LHCN-M2 (cell line): ENCODE data around the gene ARHGAP10. TPM values are rescaled to one million over a fixed set of nuclear protein-coding genes. Genes with fewer than 3 reads are reported as not detected.
"Not testable (repeated sequence)": the region's sequence is repeated elsewhere in the genome, so short reads cannot be mapped to it uniquely, and the experiment has no call there.

Experiments used
- DNase-seq: peaks from one replicate; pipeline ENCODE4 v3.0.0-alpha.2; 2012; ENCODE audit warnings: low read depth
- total RNA-seq: library from RNA; depleted of rRNA; stranded (reverse); fragments of >200 nt; gene quantifications from 2 replicates; pipeline ENCODE4 v1.2.3, GENCODE V29; 2014

The ARHGAP10 gene
- total RNA-seq, 1 experiment from 2014 or later, result 28.9 TPM

GRCh38 chr4:147793569-147794313, 61.9 kb downstream of the ARHGAP10 start:
- no peak for DNase-seq

DNA sequence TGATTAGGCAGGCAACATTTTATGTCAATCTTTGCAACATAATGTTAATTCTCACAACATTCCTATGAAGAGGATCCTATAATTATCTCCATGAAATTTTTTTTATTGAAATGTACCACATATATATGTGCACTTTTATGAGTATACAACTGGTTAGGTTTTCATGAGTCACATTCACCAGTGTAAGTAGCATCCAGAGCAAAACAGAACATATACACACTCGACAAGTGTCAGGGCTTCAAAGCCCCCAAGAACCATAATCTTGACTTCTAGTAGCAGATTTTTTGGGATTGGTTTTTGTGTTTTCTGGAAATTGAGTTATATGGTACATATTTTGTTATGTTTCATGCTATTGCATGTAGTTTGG, 62.4 kb downstream of the ARHGAP10 start:
- no peak for DNase-seq

GRCh38 chr4:147794787-147795413, 63.0 kb downstream of the ARHGAP10 start:
- no peak for DNase-seq

- not testable (repeated sequence) for DNase-seq
Observed at GRCh38 chr4:147799057-147799456, 67.2 kb downstream of the ARHGAP10 start.

DNA sequence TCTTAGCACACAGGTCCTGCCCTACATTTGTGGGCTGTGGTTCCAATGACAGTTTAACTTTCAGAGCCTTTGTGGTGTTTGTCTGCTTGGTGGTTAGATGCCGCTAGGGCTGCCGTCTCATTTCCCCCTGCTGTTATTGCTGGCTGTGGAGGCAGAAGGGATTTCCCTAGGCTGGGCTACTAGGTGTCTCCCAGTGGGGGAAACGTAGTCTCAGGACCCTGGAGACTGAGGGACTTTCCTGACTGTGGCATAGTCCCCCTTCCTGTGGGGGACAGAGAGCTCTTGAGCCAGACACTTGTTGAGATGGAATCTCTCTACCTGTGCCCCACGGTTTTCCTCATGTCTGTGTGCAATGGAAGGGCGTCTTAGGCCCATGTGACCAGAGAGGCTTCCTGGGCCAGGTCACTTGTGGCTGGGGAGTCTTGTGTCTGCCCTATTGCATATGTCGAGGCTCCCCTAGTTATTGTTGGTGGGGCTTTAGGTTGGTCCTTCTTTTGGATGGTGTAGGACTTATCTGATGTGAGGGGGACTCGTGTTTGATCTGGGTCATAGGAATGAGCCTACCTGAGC, 68.2 kb downstream of the ARHGAP10 start:
- DNase-seq, result peak; percentile 34

DNA sequence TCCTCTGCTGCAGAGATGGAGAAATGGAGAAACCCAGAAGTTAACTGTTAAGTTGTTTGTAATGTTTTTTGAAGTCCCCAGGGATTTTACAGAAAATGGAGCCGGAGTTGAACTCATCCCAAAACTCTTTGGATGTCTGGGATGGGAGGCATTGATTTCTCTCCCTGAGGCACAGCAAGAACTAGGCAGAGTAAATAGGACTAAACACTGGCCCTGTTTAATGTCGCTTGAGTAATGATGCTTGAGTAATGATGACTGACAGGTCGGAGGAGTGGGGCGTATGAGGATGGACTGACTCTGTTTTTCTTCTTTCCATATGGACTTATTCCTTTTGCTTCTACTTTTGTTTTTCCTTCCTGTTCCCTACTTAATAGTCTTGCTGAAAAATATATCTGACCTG, 69.9 kb downstream of the ARHGAP10 start:
- DNase-seq, result no peak

- no peak for DNase-seq
Observed at GRCh38 chr4:147802346-147802745, 70.5 kb downstream of the ARHGAP10 start.

GRCh38 chr4:147805946-147806345, 74.1 kb downstream of the ARHGAP10 start:
- DNase-seq, result no peak

GRCh38 chr4:147808447-147808846, 76.6 kb downstream of the ARHGAP10 start:
- DNase-seq, result no peak

DNA sequence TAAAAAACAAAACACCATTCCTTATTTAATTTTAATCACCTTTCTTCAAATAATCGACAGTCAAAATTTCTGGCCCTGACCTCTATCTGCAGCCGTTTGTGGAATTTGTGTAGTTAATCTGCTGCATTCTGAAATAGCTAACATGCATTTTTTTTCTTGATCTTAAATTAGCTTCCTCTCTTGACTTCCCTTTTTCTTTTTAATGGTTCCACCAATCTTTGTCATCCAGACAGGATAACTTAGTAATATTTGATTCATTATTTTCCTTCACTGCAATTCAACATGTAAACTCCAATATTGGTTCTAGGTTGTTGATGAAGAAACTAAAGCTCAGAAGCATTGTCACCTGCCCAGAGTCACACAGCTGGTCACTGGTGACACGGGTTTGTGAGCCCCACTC, 77.3 kb downstream of the ARHGAP10 start:
- DNase-seq, result no peak

DNA sequence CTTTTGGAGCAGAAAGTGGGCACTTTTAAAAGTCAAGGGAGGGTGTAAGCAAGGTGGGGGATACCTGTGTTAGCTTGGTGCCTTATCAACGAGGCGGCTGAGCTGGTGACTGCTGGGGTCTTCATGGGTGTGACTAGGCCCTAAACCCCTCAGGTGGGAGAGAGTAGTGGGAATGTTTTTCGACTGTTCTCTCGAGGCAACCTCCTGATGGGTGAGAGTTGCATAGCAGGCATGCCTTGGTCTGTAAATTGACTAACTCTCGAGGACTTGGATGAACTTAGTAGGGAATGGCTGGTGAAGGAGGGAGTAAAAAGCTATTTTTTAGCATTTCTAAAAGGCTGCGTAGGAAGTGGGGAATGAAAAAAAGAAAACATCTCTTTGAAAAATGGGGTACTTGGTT, 80.0 kb downstream of the ARHGAP10 start:
- no peak for DNase-seq

DNA sequence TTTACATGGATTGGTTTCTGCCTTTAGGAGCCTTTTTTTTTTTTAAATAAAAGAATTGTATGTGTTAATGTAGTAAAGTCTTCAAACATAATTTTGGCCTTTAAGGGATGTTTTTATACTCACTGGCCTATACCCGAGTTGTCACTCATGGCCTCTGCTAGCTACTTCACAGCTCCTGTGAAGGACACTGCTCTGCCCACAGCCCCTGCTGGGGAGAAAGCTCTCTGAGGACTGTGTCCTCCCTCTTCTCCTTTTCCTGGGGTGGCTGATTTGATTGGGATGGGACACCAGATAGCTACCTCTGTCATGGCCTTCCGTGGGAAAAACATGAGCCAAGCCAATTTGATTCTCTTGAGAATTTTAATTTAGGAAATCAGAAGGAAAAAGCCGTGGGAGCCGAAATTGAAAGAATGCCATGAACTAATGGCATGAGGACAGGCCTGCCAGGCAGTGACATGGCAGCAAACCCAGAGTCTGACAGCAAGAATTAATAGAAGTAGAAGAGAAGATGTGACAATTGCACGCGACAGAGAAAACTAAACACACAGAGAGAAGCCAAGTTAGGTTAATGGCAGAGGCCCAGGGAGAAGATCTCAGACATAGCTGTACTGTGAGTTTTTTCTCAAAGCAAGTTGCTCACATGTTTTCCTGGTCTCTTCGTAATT, 81.4 kb downstream of the ARHGAP10 start:
- no peak for DNase-seq

GRCh38 chr4:147813973-147814372, 82.1 kb downstream of the ARHGAP10 start:
- no peak for DNase-seq

GRCh38 chr4:147814376-147814775, 82.5 kb downstream of the ARHGAP10 start:
- no peak for DNase-seq

- no peak for DNase-seq
Observed at GRCh38 chr4:147815741-147816140, 83.9 kb downstream of the ARHGAP10 start.

DNA sequence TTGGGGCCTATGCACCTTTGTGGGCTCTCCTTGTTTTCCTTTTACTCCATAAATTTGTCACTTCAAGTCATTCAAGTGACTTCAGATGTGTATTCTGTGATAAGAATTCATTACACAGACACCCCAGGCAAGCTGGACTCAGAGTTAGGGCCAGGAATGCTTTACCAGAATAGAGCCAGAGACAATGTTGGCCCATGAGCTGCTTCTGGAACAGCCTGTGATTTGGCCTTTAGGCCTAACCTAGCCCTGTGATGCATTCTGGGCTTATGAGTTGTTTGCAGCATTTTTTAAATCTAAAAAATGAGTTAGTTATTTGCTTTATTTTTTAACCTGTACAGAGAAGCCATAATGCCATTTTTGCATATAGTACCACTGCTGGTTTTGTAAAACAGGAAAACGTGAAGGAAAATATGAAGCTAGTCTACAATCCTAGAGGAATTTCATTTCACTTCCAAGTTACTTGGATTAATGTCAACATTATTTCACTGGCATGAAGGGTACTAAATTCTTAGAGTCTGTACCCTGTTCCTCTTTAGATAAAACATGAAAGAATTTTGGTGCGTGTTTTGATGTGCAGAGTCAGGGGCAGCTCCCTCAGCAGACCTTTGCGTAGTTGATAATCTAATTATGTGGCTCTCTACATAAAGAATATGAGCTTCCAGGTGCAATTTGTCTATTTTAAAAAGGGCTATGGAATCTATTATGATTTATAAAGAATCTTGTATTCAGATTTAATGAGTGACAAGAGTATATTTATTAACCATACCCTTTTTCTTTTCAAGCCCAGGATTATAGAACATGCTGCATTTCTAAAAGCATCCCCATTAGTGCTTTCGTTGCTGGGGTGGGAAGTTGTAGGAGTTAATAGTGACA, 84.7 kb downstream of the ARHGAP10 start:
- DNase-seq, result no peak

- DNase-seq, result no peak
Observed at GRCh38 chr4:147820975-147821374, 89.1 kb downstream of the ARHGAP10 start.

GRCh38 chr4:147821555-147821954, 89.7 kb downstream of the ARHGAP10 start:
- peak; percentile 53 for DNase-seq

GRCh38 chr4:147822128-147822527, 90.2 kb downstream of the ARHGAP10 start:
- peak; percentile 83 for DNase-seq

DNA sequence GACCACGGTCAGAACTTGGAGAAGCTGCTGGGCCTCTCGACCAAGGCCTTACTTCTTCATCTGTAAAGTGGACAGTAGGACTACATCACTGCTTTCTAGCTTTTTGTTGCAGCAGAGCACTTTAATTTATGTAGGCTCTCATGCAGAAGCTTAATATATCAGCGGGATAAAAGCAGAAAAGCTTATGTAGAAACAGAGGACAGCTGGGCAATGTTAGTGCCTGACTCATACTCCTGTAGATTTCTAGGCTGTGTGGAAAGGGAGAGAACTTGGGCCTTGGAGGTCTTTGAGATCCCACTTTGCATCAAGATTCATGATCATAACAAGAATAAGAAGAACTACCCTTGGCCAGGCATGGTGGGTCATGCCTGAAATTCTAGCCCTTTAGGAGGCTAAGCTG, 91.2 kb downstream of the ARHGAP10 start:
- peak; percentile 57 for DNase-seq

- no peak for DNase-seq
Observed at GRCh38 chr4:147824316-147824715, 92.4 kb downstream of the ARHGAP10 start.
